H1 (cell line): ENCODE data around the gene RNF4. TPM values are rescaled to one million over a fixed set of nuclear protein-coding genes. Genes with fewer than 3 reads are reported as not detected.

ENCODE experiments used
- CTCF ChIA-PET: fragments of 300-600 bp; sonication (Branson Sonifier 250); formaldehyde crosslinking; loops from one replicate; lab custom pipeline; 2021; ENCODE audit not compliant: partially characterized antibody; lab: Charles Lee
- POLR2A ChIA-PET: fragments of 300-600 bp; sonication (Branson Sonifier 250); formaldehyde crosslinking; loops from one replicate; lab custom pipeline; 2021; ENCODE audit warnings: inconsistent platforms; ENCODE audit not compliant: partially characterized antibody; lab: Charles Lee
- DNase-seq, 2 experiments: peaks; one replicate each; pipeline versions ENCODE4 v3.0.0 to v3.0.0-alpha.2; 2010 to 2022; ENCODE audit warnings: low spot score in 2 of 2, low read depth in 1 of 2, mixed read lengths in 1 of 2
- FAIRE-seq: peaks from 2 replicates; lab custom pipeline; 2011; peaks lifted over from hg19 to GRCh38; lab: Jason Lieb, UNC
- H2AFZ ChIP-seq: 2 replicates; pipeline ENCODE4 v1.8.1; 2012; ENCODE audit warnings: low read length, inconsistent platforms
- H2AK5ac ChIP-seq: 2 replicates; pipeline ENCODE4 v1.6.1; 2013; ENCODE audit warnings: low read depth, low read length
- H2BK120ac ChIP-seq: replicated peaks from 2 replicates; pipeline ENCODE3; 2013; ENCODE audit warnings: low read depth, low read length, inconsistent platforms
- H2BK12ac ChIP-seq: 2 replicates; pipeline ENCODE4 v1.6.1; 2013; ENCODE audit warnings: low read depth, low read length
- H2BK15ac ChIP-seq: 2 replicates; pipeline ENCODE4 v1.6.1; 2013; ENCODE audit warnings: low read length
- H2BK20ac ChIP-seq: 2 replicates; pipeline ENCODE4 v1.6.1; 2013; ENCODE audit warnings: low read length
- H2BK5ac ChIP-seq: 2 replicates; pipeline ENCODE4 v1.6.1; 2013; ENCODE audit warnings: low read depth, low read length
- H3K14ac ChIP-seq: 2 replicates; pipeline ENCODE4 v1.6.1; 2013; ENCODE audit warnings: inconsistent platforms; ENCODE audit not compliant: insufficient read length
- H3K18ac ChIP-seq: 2 replicates; pipeline ENCODE4 v1.6.1; 2013; ENCODE audit warnings: low read length; ENCODE audit errors: extremely low read depth
- H3K23ac ChIP-seq: 2 replicates; pipeline ENCODE4 v1.6.1; 2013; ENCODE audit warnings: inconsistent platforms; ENCODE audit not compliant: insufficient read length
- H3K23me2 ChIP-seq: 2 replicates; pipeline ENCODE4 v1.6.1; 2013; ENCODE audit warnings: low read depth, low read length
- H3K27ac ChIP-seq: 2 replicates; pipeline ENCODE4 v1.6.1; 2011; ENCODE audit warnings: low read depth, low read length, inconsistent platforms
- H3K27me3 ChIP-seq, 4 experiments: replicated peaks in 1 of 4; 1 replicate in 1 of 4; 2 replicates in 3 of 4; pipeline versions ENCODE4 v1.6.1 to v1.8.1; 2011 to 2013; ENCODE audit warnings: low read length in 3 of 4, mild to moderate bottlenecking in 3 of 4, inconsistent platforms in 2 of 4, mixed read lengths in 2 of 4, moderate library complexity in 1 of 4; ENCODE audit not compliant: control insufficient read depth in 3 of 4, insufficient read depth in 3 of 4; ENCODE audit errors: extremely low read depth in 1 of 4
- H3K36me3 ChIP-seq, 4 experiments: 2 replicates each; pipeline versions ENCODE4 v1.6.1 to v1.8.1; 2011 to 2013; ENCODE audit warnings: mild to moderate bottlenecking in 4 of 4, low read length in 3 of 4, moderate library complexity in 2 of 4, control low read depth in 1 of 4, inconsistent platforms in 1 of 4; ENCODE audit not compliant: insufficient read depth in 4 of 4, control insufficient read depth in 2 of 4
- H3K4ac ChIP-seq: replicated peaks from 2 replicates; pipeline ENCODE3; 2013; ENCODE audit warnings: low read length, low read depth, mixed read lengths, inconsistent platforms; ENCODE audit not compliant: insufficient read length
- H3K4me1 ChIP-seq, 4 experiments: replicated peaks in 1 of 4; 1 replicate in 1 of 4; 2 replicates in 3 of 4; pipeline versions ENCODE4 v1.6.1 to v1.8.1; 2011 to 2013; ENCODE audit warnings: low read length in 3 of 4, inconsistent platforms in 2 of 4, mixed read lengths in 1 of 4; ENCODE audit not compliant: insufficient read depth in 4 of 4, control insufficient read depth in 3 of 4
- H3K4me2 ChIP-seq, 2 experiments: 2 replicates each; pipeline versions ENCODE4 v1.6.1 to v1.8.1; 2011 to 2013; ENCODE audit warnings: low read depth in 2 of 2, low read length in 2 of 2, control low read depth in 1 of 2, inconsistent platforms in 1 of 2, mild to moderate bottlenecking in 1 of 2; ENCODE audit not compliant: insufficient read depth in 1 of 2
- H3K4me3 ChIP-seq, 4 experiments: fragments of 200-600, 300-600 bp in 1 of 4; sonication (generic), shearing (Covaris generic), sonication (Bioruptor Twin) in 1 of 4; 2 replicates each; pipeline versions ENCODE4 v1.5.1 to v1.8.1; 2011 to 2016; ENCODE audit warnings: low read length in 4 of 4, low read depth in 3 of 4, control low read depth in 2 of 4, inconsistent platforms in 2 of 4, mild to moderate bottlenecking in 2 of 4, mixed read lengths in 1 of 4, moderate library complexity in 1 of 4; ENCODE audit not compliant: insufficient read depth in 2 of 4; ENCODE audit errors: extremely low read depth in 1 of 4
- H3K56ac ChIP-seq: replicated peaks from 2 replicates; pipeline ENCODE3; 2013; ENCODE audit warnings: low read depth, mild to moderate bottlenecking, mixed read lengths, low read length, inconsistent platforms; ENCODE audit not compliant: insufficient read length
- H3K79me1 ChIP-seq: 2 replicates; pipeline ENCODE4 v1.6.1; 2013; ENCODE audit warnings: low read depth, low read length, control low read depth
- H3K79me2 ChIP-seq, 2 experiments: 2 replicates each; pipeline versions ENCODE4 v1.6.1 to v1.8.1; 2012 to 2013; ENCODE audit warnings: low read length in 2 of 2, mild to moderate bottlenecking in 2 of 2, inconsistent platforms in 1 of 2; ENCODE audit not compliant: insufficient read depth in 2 of 2, control insufficient read depth in 1 of 2
- H3K9ac ChIP-seq, 4 experiments: replicated peaks in 1 of 4; 1 replicate in 1 of 4; 2 replicates in 3 of 4; pipeline versions ENCODE4 v1.6.1 to v1.8.1; 2011 to 2013; ENCODE audit warnings: low read depth in 3 of 4, low read length in 3 of 4, control low read depth in 2 of 4, mild to moderate bottlenecking in 2 of 4, moderate library complexity in 2 of 4, inconsistent platforms in 1 of 4; ENCODE audit errors: extremely low read depth in 1 of 4
- H3K9me3 ChIP-seq, 2 experiments: 2 replicates each; pipeline versions ENCODE4 v1.6.1 to v1.8.1; 2012 to 2013; ENCODE audit warnings: mild to moderate bottlenecking in 2 of 2, moderate library complexity in 2 of 2, control low read depth in 1 of 2, inconsistent platforms in 1 of 2, low read depth in 1 of 2, low read length in 1 of 2, mixed read lengths in 1 of 2; ENCODE audit not compliant: insufficient read depth in 2 of 2
- H4K20me1 ChIP-seq, 2 experiments: replicated peaks in 1 of 2; 2 replicates each; pipeline versions ENCODE3 to v1.8.1; 2011 to 2013; ENCODE audit warnings: inconsistent platforms in 2 of 2, low read length in 2 of 2, mild to moderate bottlenecking in 1 of 2; ENCODE audit not compliant: insufficient read depth in 2 of 2, control insufficient read depth in 1 of 2
- H4K5ac ChIP-seq: 2 replicates; pipeline ENCODE4 v1.6.1; 2013; ENCODE audit warnings: low read length, low read depth, mixed read lengths, inconsistent platforms; ENCODE audit not compliant: insufficient read length
- H4K8ac ChIP-seq: 2 replicates; pipeline ENCODE4 v1.8.0; 2013; ENCODE audit warnings: mild to moderate bottlenecking, moderate library complexity, low read length, inconsistent platforms; ENCODE audit not compliant: insufficient read depth; ENCODE audit errors: extremely low read depth
- H4K91ac ChIP-seq: replicated peaks from 2 replicates; pipeline ENCODE3; 2013; ENCODE audit warnings: low read length, mixed read lengths, inconsistent platforms; ENCODE audit not compliant: insufficient read length
- EGR1 ChIP-seq: IDR thresholded peaks from 2 replicates; pipeline ENCODE4 v1.6.1; 2011; ENCODE audit warnings: low read depth, low read length, borderline replicate concordance
- EZH2 ChIP-seq: fragments of 200-600 bp; sonication (generic); IDR thresholded peaks from 2 replicates; pipeline ENCODE4 v1.7.1; 2012; ENCODE audit warnings: low read depth, mild to moderate bottlenecking, moderate library complexity, low read length, inconsistent platforms; ENCODE audit not compliant: severe bottlenecking
- FOSL1 ChIP-seq: IDR thresholded peaks from 2 replicates; pipeline ENCODE4 v1.6.1; 2011; ENCODE audit warnings: mild to moderate bottlenecking, low read depth, low read length, moderate library complexity; ENCODE audit not compliant: insufficient read depth
- GABPA ChIP-seq: IDR thresholded peaks from 2 replicates; pipeline ENCODE4 v1.6.1; 2011; ENCODE audit warnings: mild to moderate bottlenecking, low read length, moderate library complexity, borderline replicate concordance; ENCODE audit not compliant: insufficient read depth
- KDM4A ChIP-seq: IDR thresholded peaks from one replicate; pipeline ENCODE4 v1.7.1; 2012; ENCODE audit warnings: low read depth, mild to moderate bottlenecking, moderate library complexity, low read length, inconsistent platforms; ENCODE audit not compliant: severe bottlenecking
- POLR2AphosphoS5 ChIP-seq: IDR thresholded peaks from 2 replicates; pipeline ENCODE4 v1.6.1; 2011; ENCODE audit warnings: low read depth, low read length
- RBBP5 ChIP-seq: IDR thresholded peaks from 2 replicates; pipeline ENCODE4 v1.7.1; 2012; ENCODE audit warnings: low read depth, mild to moderate bottlenecking, inconsistent platforms, low read length, moderate library complexity, borderline replicate concordance
- RXRA ChIP-seq: IDR thresholded peaks from 2 replicates; pipeline ENCODE4 v1.6.1; 2011; ENCODE audit warnings: low read depth, mild to moderate bottlenecking, low read length, moderate library complexity; ENCODE audit not compliant: insufficient read depth
- SAP30 ChIP-seq: fragments of 300-600 bp; sonication (generic); IDR thresholded peaks from 2 replicates; pipeline ENCODE4 v1.7.1; 2012; ENCODE audit warnings: low read length, moderate library complexity, mild to moderate bottlenecking, inconsistent platforms; ENCODE audit not compliant: insufficient read depth, insufficient replicate concordance
- TAF1 ChIP-seq: IDR thresholded peaks from 2 replicates; pipeline ENCODE4 v1.6.1; 2011; ENCODE audit warnings: mild to moderate bottlenecking, low read depth, low read length
- TEAD4 ChIP-seq: IDR thresholded peaks from 2 replicates; pipeline ENCODE4 v1.6.1; 2012; ENCODE audit warnings: low read depth, low read length, inconsistent platforms, mixed read lengths
- ZNF274 ChIP-seq: IDR thresholded peaks from 2 replicates; pipeline ENCODE4 v1.7.0; 2012; ENCODE audit warnings: low read length, borderline replicate concordance; ENCODE audit errors: extremely low read depth
- WGBS, 2 experiments: shearing (Covaris generic) in 1 of 2; methylation state at CpG; one replicate each; pipeline versions ENCODE4 v1.1.6 to v1.1.7; 2013 to 2015; ENCODE audit warnings: low lambda C conversion rate in 2 of 2, mixed read lengths in 2 of 2, inconsistent platforms in 1 of 2, low coverage in 1 of 2, missing lambda C conversion rate in 1 of 2; ENCODE audit not compliant: insufficient replicate concordance in 2 of 2, insufficient coverage in 1 of 2, insufficient read length in 1 of 2; ENCODE audit errors: extremely low coverage in 1 of 2, missing lambda C conversion rate in 1 of 2; 5-methylcytosine and 5-hydroxymethylcytosine counted together
- polyA plus RNA-seq, 7 experiments: library from polyadenylated mRNA; depleted of rRNA in 3 of 7; stranded (reverse) in 5 of 7; unstranded in 2 of 7; fragments of >200 nt in 5 of 7; fragments of 200-250 nt in 2 of 7; gene quantifications; 1 replicate in 5 of 7; 2 replicates in 1 of 7; 4 replicates in 1 of 7; pipeline versions ENCODE4 v1.2.1 to v1.2.3, GENCODE V29; 2011 to 2013; ENCODE audit warnings: missing spikeins in 2 of 7, mixed read lengths in 2 of 7
- total RNA-seq: library from RNA; stranded (reverse); fragmentation: NEBNext Ultra II Directional; extraction: Animal tissue kit (Norgen Biotek cat#: 25700); gene quantifications from 2 replicates; pipeline ENCODE4 v1.2.1, GENCODE V29; 2021
- TF ChIP-seq, protein P1 (sequence below): IDR thresholded peaks from 2 replicates; pipeline ENCODE4 v1.6.1; 2012; ENCODE audit warnings: inconsistent platforms

Gene RNF4
- total and polyA plus RNA-seq, 2 of the 8 experiments (the other 6 are each of a cell fraction or from before 2014, with no cell fraction given): 68.2 to 78.9 TPM

DNA sequence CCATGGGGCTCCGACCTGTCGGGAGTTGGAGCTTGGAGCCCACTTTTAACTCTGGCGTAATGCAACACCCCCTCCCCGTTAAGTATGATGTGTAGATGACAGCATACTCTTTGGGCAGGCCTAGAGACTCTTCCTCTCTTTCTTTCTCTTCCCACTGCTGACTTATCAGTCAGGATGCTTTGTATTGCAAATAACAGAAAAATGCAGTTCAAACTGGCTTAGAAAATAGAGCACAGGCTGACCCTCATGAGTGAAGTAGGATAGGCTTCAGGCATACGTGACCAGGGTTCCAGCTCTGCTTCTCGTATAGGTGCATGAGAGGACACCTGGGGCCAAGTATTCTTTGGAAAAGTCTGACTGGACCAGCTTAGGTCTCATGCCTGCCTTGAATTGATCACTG is 23.3 kb upstream of the RNF4 start:
- no peak overlapping the region for H2BK15ac ChIP-seq
- H3K27ac ChIP-seq: no peak overlapping the region
- H4K91ac ChIP-seq: no peak overlapping the region
- H3K4me3 ChIP-seq: no peak overlapping the region
- H2AFZ ChIP-seq: no peak overlapping the region
- no peak overlapping the region for H2BK20ac ChIP-seq
- H3K56ac ChIP-seq: no peak overlapping the region
- H3K27me3 ChIP-seq: no peaks in the 10 kb centered on the region
- no peak overlapping the region for H2AK5ac ChIP-seq
- H3K23me2 ChIP-seq: peaks cover 15% of the 10 kb centered on the region; the same call in 1 of the 2 replicates
- no peak overlapping the region for H3K23ac ChIP-seq
- no peak overlapping the region for H2BK5ac ChIP-seq
- H3K18ac ChIP-seq: no peak overlapping the region
- no peak overlapping the region for H3K4ac ChIP-seq
- no peaks in the 10 kb centered on the region; a peak in 3 of 7 replicates for H3K4me1 ChIP-seq
- no peak overlapping the region for H3K4me2 ChIP-seq
- H2BK120ac ChIP-seq: no peak overlapping the region
- H3K14ac ChIP-seq: no peak overlapping the region
- no peak for FAIRE-seq
- no peaks in the 10 kb centered on the region for H3K79me1 ChIP-seq
- TF ChIP-seq POLR2AphosphoS5: no peak
- no peak for TF ChIP-seq TEAD4
- no peak for TF ChIP-seq EZH2
- TF ChIP-seq, protein P1, sequence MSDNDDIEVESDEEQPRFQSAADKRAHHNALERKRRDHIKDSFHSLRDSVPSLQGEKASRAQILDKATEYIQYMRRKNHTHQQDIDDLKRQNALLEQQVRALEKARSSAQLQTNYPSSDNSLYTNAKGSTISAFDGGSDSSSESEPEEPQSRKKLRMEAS: no peak
- no peak for TF ChIP-seq KDM4A
- no peak for TF ChIP-seq SAP30
- no peak for TF ChIP-seq FOSL1
- no peak for TF ChIP-seq EGR1
- no peak for TF ChIP-seq RBBP5
- no peak for TF ChIP-seq TAF1
- no peak for TF ChIP-seq GABPA
- no peak for TF ChIP-seq RXRA
- TF ChIP-seq ZNF274: no peak
- H4K8ac ChIP-seq: no peak overlapping the region
- no peak overlapping the region for H4K5ac ChIP-seq
- POLR2A ChIA-PET: interaction anchor here (0.9 kb wide), 1 partner anchor 14 kb away, joined by 3 read pairs; no protein-coding TSS in a partner anchor
- no peaks in the 10 kb centered on the region for H3K9me3 ChIP-seq
- no peaks in the 10 kb centered on the region for H3K36me3 ChIP-seq
- CTCF ChIA-PET: interaction anchor here (1.0 to 5.5 kb wide), 4 partner anchors 10 to 91 kb away, joined by 3 to 39 read pairs (median 4); no protein-coding TSS in a partner anchor
- DNase-seq: no peak
- H3K9ac ChIP-seq: no peak overlapping the region
- H3K79me2 ChIP-seq: no peaks in the 10 kb centered on the region
- H4K20me1 ChIP-seq: peaks cover 0 to 3% of the 10 kb centered on the region in 2 experiments
- 86% methylated on average over 6 of the region's 6 CpGs; no CpG with 5 or more reads in 1 of the 2 experiments for WGBS, 2 experiments
- no peak overlapping the region for H2BK12ac ChIP-seq
